SH-SY5Y (cell line): ENCODE results near the gene PSME2.

Experiments
- GATA2 ChIP-seq: IDR thresholded peaks from 2 replicates; pipeline ENCODE4 v1.6.1; 2011; ENCODE audit warnings: mild to moderate bottlenecking, low read depth, low read length
- GATA3 ChIP-seq: IDR thresholded peaks from 2 replicates; pipeline ENCODE4 v1.6.1; 2011; ENCODE audit warnings: low read depth, mild to moderate bottlenecking, low read length, moderate library complexity

DNA sequence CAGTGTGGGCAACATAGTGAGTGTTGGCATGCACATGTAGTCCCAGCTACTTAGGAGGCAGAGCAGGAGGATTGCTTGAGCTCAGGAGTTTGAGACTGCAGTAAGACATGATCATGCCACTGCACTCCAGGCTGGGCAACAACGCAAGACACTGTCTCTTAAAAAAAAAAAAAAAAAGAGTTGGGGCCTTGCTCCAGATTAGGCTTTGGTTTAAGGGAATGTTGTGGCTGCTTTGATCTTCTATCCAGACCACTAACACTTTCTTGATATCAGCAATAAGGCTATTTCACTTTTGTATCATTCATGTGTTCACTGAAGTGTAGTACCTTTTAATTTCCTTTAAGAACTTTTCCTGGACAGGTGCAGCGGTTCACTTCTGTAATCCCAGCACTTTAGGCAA, 18.7 kb downstream of the PSME2 start:
- TF ChIP-seq GATA2 (no peak), GATA3 (no peak)
